Caco-2 (cell line): ENCODE results near the gene PHLDB1. TPM values are rescaled to one million over a fixed set of nuclear protein-coding genes. Genes with fewer than 3 reads are reported as not detected.

ENCODE experiments used
- BruUV-seq: library from RNA; stranded (reverse); fragments of 400-500 nt; replicated peaks from 2 replicates; lab custom pipeline; 2021; lab: Mats Ljungman, UMichigan
- CTCF ChIA-PET: fragments of 300-600 bp; sonication (Branson Sonifier 250); formaldehyde crosslinking; loops from one replicate; lab custom pipeline; 2022; ENCODE audit warnings: antibody characterized with exemption; lab: Charles Lee
- POLR2A ChIA-PET: fragments of 300-600 bp; sonication (Branson Sonifier 250); formaldehyde crosslinking; loops from one replicate; lab custom pipeline; 2022; ENCODE audit warnings: antibody characterized with exemption; lab: Charles Lee
- DNase-seq, 2 experiments: peaks; one replicate each; pipeline versions ENCODE4 v3.0.0 to v3.0.0-alpha.2; 2020 to 2022
- H3K27me3 ChIP-seq: replicated peaks from 2 replicates; pipeline ENCODE4 v1.6.0; 2011; ENCODE audit warnings: low read length; ENCODE audit not compliant: control insufficient read depth, insufficient read depth
- H3K36me3 ChIP-seq: 2 replicates; pipeline ENCODE4 v1.5.1; 2011; ENCODE audit warnings: low read length; ENCODE audit not compliant: control insufficient read depth, insufficient read depth
- H3K4me1 ChIP-seq: fragments of 250-450 bp; sonication (Bioruptor Pico); 2 replicates; pipeline ENCODE4 v1.5.1; 2020; ENCODE audit warnings: mild to moderate bottlenecking
- H3K4me3 ChIP-seq: 2 replicates; pipeline ENCODE4 v1.5.1; 2011; ENCODE audit warnings: low read depth, mild to moderate bottlenecking, control low read depth, low read length
- H3K9me3 ChIP-seq: fragments of 250-450 bp; sonication (Bioruptor Pico); 2 replicates; pipeline ENCODE4 v1.5.1; 2020; ENCODE audit warnings: mild to moderate bottlenecking, moderate library complexity
- H3K27ac Mint-ChIP-seq: one replicate; pipeline ENCODE4 v1.8.0; 2022; ENCODE audit warnings: mixed read lengths; ENCODE audit not compliant: unreplicated experiment
- H3K27me3 Mint-ChIP-seq: one replicate; pipeline ENCODE4 v1.8.0; 2022; ENCODE audit warnings: mixed read lengths; ENCODE audit not compliant: insufficient read depth, unreplicated experiment
- H3K36me3 Mint-ChIP-seq: one replicate; pipeline ENCODE4 v1.8.0; 2022; ENCODE audit warnings: mild to moderate bottlenecking, mixed read lengths; ENCODE audit not compliant: insufficient read depth, unreplicated experiment
- H3K4me1 Mint-ChIP-seq: one replicate; pipeline ENCODE4 v1.8.0; 2022; ENCODE audit warnings: low read depth, mixed read lengths; ENCODE audit not compliant: unreplicated experiment
- H3K4me3 Mint-ChIP-seq: one replicate; pipeline ENCODE4 v1.8.0; 2022; ENCODE audit warnings: mild to moderate bottlenecking, moderate library complexity, mixed read lengths; ENCODE audit not compliant: unreplicated experiment
- H3K9me3 Mint-ChIP-seq: one replicate; pipeline ENCODE4 v1.8.0; 2022; ENCODE audit warnings: mixed read lengths; ENCODE audit not compliant: unreplicated experiment
- intact Hi-C: fragments of 100-400 bp; cut with micrococcal nuclease; formaldehyde crosslinking; loops from one replicate; pipeline ENCODE4 v1.10.0; 2022; ENCODE audit not compliant: unreplicated experiment
- total RNA-seq: library from RNA; stranded (reverse); gene quantifications from 2 replicates; pipeline ENCODE4 v1.2.3, GENCODE V29; 2022
- TF ChIP-seq, protein P1 (sequence below), 2 experiments: fragments of 200-600 bp in 1 of 2; IDR thresholded peaks; 1 replicate in 1 of 2; 2 replicates in 1 of 2; pipeline versions ENCODE4 v1.5.1 to v1.8.0; 2011 to 2022; ENCODE audit warnings: antibody characterized with exemption in 1 of 2, control low read depth in 1 of 2, inconsistent platforms in 1 of 2, low read depth in 1 of 2, low read length in 1 of 2, mild to moderate bottlenecking in 1 of 2, moderate library complexity in 1 of 2; ENCODE audit not compliant: insufficient read depth in 1 of 2, severe bottlenecking in 1 of 2, unreplicated experiment in 1 of 2

Gene PHLDB1
- total RNA-seq, 1 experiment from 2014 or later, result 72.1 TPM

DNA sequence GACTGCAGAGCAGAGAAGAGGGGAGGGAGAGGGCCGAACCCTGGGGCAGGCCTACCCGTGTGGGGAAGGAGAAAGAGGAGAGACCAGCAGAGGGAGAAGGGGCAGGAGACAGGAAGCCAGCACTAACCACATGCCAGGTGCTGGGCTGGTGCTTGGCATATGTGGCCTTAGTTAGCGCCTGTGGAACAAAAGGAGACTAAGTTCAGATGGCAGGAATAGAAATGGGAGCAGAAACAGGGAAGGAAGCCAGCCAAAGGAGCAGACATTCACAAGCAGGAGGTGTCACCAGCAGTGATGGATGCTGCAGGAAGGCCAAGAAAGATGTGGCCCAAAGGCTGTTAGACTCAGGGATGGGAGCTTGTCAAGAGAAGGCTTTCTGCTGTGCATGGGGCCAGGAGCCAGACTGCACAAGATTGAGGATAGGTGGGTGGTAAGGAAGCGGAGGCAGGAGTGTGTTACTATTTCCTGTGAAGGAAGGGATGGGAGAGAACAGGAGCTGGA is 45.3 kb downstream of the PHLDB1 start:
- peaks cover 48% of the 10 kb centered on the region for H3K36me3 Mint-ChIP-seq
- Histone ChIP-seq H3K4me1 (peaks cover 9% of the 10 kb centered on the region), H3K4me3 (no peak overlapping the region), H3K27me3 (no peaks in the 10 kb centered on the region), H3K36me3 (peaks cover 3% of the 10 kb centered on the region; the same call in 1 of the 2 replicates), H3K9me3 (no peaks in the 10 kb centered on the region)
- ChIA-PET CTCF (interaction anchor here (0.8 kb wide), 1 partner anchor 145 kb away, joined by 7 read pairs; no protein-coding TSS in a partner anchor), POLR2A (no interaction called here)
- H3K9me3 Mint-ChIP-seq, result no peaks in the 10 kb centered on the region
- intact Hi-C loops, result loop anchor here (10.0 kb wide), 1 partner anchor 508 kb away; no protein-coding TSS in a partner anchor
- no peak overlapping the region for H3K4me3 Mint-ChIP-seq
- H3K4me1 Mint-ChIP-seq, result peaks cover 6% of the 10 kb centered on the region
- no peak overlapping the region for H3K27ac Mint-ChIP-seq
- no peaks in the 10 kb centered on the region for H3K27me3 Mint-ChIP-seq
- no TSS peak for BruUV-seq
- DNase-seq, result no peak
- TF ChIP-seq, protein P1, sequence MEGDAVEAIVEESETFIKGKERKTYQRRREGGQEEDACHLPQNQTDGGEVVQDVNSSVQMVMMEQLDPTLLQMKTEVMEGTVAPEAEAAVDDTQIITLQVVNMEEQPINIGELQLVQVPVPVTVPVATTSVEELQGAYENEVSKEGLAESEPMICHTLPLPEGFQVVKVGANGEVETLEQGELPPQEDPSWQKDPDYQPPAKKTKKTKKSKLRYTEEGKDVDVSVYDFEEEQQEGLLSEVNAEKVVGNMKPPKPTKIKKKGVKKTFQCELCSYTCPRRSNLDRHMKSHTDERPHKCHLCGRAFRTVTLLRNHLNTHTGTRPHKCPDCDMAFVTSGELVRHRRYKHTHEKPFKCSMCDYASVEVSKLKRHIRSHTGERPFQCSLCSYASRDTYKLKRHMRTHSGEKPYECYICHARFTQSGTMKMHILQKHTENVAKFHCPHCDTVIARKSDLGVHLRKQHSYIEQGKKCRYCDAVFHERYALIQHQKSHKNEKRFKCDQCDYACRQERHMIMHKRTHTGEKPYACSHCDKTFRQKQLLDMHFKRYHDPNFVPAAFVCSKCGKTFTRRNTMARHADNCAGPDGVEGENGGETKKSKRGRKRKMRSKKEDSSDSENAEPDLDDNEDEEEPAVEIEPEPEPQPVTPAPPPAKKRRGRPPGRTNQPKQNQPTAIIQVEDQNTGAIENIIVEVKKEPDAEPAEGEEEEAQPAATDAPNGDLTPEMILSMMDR (IDR thresholded peaks at IDR 0.05; ENCODE audit: insufficient read depth in 1 of 2, low read depth in 1 of 2, low read length in 1 of 2, severe bottlenecking in 1 of 2, unreplicated experiment in 1 of 2), result no peak

DNA sequence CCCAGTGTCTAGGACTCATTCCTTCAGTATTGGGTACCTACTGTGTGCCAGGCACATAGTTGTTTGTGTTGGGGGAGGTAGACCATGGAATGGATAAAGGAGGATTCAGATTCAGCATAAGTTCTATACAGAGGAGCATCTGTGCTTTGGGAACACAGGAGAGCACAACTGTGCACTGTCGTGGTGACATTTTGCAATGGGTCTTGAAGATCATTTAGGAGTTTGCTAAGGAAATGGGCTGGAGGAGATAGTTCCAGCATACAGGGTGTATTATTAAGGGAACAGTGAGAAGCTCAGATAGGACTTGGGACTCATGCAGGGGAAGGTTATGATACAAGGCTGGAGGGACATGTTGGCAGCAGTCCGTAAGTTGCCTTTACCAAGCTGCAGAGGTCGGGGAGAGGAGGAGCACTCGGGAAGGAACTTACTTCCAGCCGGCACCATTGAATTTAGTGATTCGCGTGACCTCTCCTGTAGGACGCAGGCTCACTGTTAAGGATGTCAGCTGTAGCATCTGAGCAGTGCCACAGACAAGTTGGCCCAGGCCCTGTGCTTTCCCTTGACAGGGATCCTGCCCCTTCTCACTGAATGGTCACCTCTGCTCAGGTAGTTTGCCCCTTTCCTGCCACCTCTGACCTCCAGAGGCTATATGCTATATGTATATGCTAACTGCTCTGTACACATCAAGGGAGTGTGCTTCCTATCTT is 46.4 kb downstream of the PHLDB1 start:
- no peak for DNase-seq
- ChIA-PET CTCF (no interaction called here), POLR2A (no interaction called here)
- Mint-ChIP-seq H3K27me3 (no peaks in the 10 kb centered on the region), H3K9me3 (no peaks in the 10 kb centered on the region), H3K27ac (no peak overlapping the region), H3K4me1 (peaks cover 6% of the 10 kb centered on the region), H3K4me3 (no peak overlapping the region), H3K36me3 (peaks cover 41% of the 10 kb centered on the region)
- Histone ChIP-seq H3K4me3 (no peak overlapping the region), H3K9me3 (no peaks in the 10 kb centered on the region), H3K27me3 (no peaks in the 10 kb centered on the region), H3K4me1 (peaks cover 13% of the 10 kb centered on the region), H3K36me3 (peaks cover 3% of the 10 kb centered on the region; the same call in 1 of the 2 replicates)
- TF ChIP-seq, protein P1 (IDR thresholded peaks at IDR 0.05; ENCODE audit: insufficient read depth in 1 of 2, low read depth in 1 of 2, low read length in 1 of 2, severe bottlenecking in 1 of 2, unreplicated experiment in 1 of 2), result no peak
- intact Hi-C loops, result loop anchor here (10.0 kb wide), 1 partner anchor 509 kb away; no protein-coding TSS in a partner anchor
- BruUV-seq, result no TSS peak

DNA sequence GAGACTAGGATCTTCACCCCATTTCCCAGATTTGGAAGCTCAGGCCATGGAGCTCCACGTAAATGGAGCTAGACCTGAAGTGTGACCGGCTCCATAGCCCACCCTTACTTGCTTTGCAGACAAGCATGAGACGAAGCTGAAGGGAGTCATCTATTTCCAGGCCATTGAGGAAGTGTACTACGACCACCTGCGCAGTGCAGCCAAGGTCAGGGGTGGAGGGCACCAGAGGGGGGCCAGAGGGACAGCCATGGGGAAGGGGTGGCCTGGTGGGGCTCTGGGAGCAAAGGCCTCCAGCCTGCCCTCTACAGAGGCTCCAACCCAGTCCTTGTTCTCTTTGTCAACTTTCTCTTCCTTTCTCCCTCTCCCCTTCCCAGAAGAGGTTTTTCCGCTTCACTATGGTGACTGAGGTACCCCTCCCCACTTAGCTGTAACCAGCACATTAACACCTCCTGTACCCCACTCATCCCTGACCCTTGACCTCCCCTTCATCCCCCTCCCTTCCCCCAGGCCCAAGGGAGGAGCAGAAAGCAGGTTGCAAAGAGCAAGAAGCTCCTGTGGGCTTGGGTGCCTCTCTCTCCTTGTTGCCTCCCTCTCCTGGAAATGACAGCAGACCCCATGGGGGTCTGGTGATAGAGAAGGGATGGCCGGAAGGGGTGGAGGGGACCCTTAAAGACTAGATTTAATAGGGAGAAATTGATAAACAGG is 48.2 kb downstream of the PHLDB1 start:
- no peaks in the 10 kb centered on the region for H3K27me3 ChIP-seq
- DNase-seq, result no peak
- CTCF ChIA-PET, result interaction anchor here (0.6 kb wide), 1 partner anchor 129 kb away, joined by 3 read pairs; no protein-coding TSS in a partner anchor
- peaks cover 11% of the 10 kb centered on the region for H3K4me1 Mint-ChIP-seq
- H3K27ac Mint-ChIP-seq, result no peak overlapping the region
- H3K4me3 ChIP-seq, result no peak overlapping the region
- no peak overlapping the region for H3K4me3 Mint-ChIP-seq
- no peaks in the 10 kb centered on the region for H3K27me3 Mint-ChIP-seq
- no TSS peak for BruUV-seq
- peaks cover 20% of the 10 kb centered on the region for H3K4me1 ChIP-seq
- intact Hi-C loops, result loop anchor here (10.0 kb wide), 1 partner anchor 511 kb away; no protein-coding TSS in a partner anchor
- peaks cover 29% of the 10 kb centered on the region for H3K36me3 Mint-ChIP-seq
- no peaks in the 10 kb centered on the region for H3K9me3 ChIP-seq
- TF ChIP-seq, protein P1 (IDR thresholded peaks at IDR 0.05; ENCODE audit: insufficient read depth in 1 of 2, low read depth in 1 of 2, low read length in 1 of 2, severe bottlenecking in 1 of 2, unreplicated experiment in 1 of 2), result no peak
- no peaks in the 10 kb centered on the region for H3K9me3 Mint-ChIP-seq
- POLR2A ChIA-PET, result no interaction called here
- H3K36me3 ChIP-seq, result peaks cover 3% of the 10 kb centered on the region; the same call in 1 of the 2 replicates
